NCI-H774 (cell line): ENCODE data around the gene CTNNA2.

Experiments
- DNase-seq: peaks from one replicate; lab custom pipeline; 2025; lab: John Stamatoyannopoulos, UW

Gene CTNNA2

GRCh38 chr2:79984476-79984875, 471.6 kb downstream of the CTNNA2 start:
- no peak for DNase-seq

DNA sequence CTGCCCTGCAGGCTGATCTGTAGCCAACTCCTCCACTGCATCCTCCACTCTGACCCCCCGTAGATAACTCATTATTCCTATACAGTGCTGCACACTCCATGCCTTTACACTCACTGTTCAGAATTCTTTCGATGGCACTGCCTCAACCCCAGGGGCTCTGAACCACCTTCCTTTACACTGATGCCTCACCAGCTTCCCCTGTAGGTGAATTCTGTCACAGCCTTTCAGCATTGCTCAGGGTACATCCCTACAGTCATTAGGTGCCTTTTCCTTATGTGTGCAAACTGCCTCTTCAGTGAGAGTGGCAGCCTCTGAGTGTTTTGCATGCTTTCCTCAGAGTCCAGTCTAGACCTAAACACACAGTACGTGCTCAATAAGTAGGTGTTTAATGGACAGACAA, 472.3 kb downstream of the CTNNA2 start:
- DNase-seq: no peak

DNA sequence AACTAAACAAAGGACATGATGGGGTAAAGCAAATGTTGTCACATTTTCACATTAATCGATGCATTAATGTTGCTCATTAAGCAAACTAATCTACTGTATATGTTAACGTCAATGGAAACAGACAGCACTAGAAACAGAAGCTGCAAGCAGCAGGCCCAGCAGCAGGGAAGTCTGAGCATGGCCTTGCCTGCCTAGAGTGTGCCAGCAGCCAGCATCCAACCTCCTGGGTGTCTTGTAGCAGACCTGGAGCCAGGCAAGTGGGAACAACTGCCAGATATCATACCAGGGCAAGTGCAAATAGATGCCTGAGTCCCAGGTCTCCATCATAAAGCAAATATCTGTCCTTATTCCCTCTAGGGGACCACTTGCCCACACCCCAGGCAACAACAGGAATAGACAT, 472.7 kb downstream of the CTNNA2 start:
- DNase-seq: no peak

- no peak for DNase-seq
Measured at GRCh38 chr2:79993144-79993543, 480.3 kb downstream of the CTNNA2 start.

- no peak for DNase-seq
Measured at GRCh38 chr2:79994161-79994560, 481.3 kb downstream of the CTNNA2 start.

- no peak for DNase-seq
Measured at GRCh38 chr2:79994965-79995364, 482.1 kb downstream of the CTNNA2 start.

DNA sequence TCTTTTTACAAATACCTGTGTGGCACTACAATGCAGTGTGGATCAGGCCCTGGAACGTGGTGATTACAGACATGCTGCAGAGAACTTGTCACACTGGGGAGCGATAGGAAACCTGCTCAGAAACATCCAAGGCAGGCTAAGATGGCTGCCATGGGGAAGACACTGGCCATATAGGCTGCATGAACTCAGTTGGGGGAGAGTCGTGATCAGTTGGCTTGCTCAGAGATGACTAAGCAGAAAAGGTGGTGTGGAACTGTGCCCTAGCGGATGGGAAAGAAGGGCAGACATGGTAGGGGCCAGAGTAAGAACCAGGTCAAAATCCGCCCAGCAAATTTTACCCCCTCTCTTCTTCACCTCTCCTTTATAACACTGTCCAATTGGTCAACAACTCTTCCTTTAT, 483.9 kb downstream of the CTNNA2 start:
- DNase-seq: no peak

GRCh38 chr2:80001701-80002101, 488.9 kb downstream of the CTNNA2 start:
- no peak for DNase-seq

DNA sequence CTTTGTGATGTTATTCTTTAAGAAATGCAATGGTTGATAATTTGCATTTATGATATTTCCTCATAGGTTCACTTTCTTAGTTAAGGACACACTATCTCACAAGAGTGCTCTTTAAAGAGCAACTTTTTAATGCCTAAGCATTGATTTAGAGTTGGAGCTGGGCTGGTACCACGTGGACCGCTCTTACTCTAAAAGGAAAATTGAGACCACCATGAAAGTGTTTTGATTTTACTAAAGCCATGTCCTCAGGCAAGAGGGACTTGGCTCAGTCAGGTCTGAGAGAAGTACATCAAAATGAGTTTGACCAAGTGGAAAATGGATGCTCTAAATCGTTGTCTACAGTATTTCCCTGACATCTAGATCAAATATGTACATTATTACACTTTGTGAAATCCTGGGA, 489.3 kb downstream of the CTNNA2 start:
- DNase-seq: no peak

DNA sequence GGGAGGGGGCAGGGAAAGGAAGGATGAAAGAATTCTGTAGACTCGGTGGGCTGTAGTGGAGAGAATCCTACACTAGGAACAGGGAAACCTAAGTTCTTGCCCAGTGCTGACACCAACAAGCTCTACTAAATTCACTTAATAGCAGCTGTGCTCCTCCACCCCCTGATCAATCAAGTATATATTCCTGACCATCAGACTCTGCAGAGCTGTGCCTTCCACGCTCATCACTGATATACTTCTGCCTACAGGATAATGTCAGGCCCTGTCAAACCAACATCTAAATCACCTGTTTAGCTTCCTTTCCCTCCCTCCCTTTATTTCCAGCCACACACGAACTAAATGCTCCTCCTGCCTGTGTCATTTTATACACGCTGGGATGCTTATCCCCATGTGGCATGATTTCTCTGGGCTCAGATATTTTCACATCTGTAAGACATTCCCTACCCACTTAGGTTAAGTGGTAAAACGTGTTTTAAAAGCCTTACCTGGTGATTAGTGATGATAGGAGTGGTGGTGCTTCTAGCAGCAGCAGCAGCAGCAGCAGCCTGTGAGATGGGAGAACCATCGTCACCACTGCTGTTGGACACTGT, 489.8 kb downstream of the CTNNA2 start:
- no peak for DNase-seq

- no peak for DNase-seq
Measured at GRCh38 chr2:80007777-80008503, 495.1 kb downstream of the CTNNA2 start.

GRCh38 chr2:80008596-80008995, 495.7 kb downstream of the CTNNA2 start:
- DNase-seq: no peak

- no peak for DNase-seq
Measured at GRCh38 chr2:80009211-80009610, 496.4 kb downstream of the CTNNA2 start.

DNA sequence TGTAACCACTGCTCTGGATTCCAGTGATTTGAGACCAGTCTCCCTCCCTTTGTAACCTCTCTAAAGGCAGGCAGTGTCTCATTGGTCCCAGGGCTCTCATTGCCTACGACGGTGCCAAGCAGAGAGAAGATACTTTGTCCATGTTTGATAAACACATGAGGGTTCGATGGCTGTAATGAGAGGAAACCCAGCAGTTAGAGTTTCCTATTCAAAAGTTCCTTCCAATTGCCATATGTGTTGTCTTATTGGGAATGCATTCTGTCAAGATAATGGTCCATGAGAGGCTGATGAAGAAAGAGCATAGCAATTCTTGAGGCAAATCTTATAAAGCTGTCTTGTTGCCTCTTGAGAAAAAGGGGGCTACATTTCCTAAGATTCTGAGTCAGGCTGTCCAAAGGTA, 499.2 kb downstream of the CTNNA2 start:
- DNase-seq: no peak

DNA sequence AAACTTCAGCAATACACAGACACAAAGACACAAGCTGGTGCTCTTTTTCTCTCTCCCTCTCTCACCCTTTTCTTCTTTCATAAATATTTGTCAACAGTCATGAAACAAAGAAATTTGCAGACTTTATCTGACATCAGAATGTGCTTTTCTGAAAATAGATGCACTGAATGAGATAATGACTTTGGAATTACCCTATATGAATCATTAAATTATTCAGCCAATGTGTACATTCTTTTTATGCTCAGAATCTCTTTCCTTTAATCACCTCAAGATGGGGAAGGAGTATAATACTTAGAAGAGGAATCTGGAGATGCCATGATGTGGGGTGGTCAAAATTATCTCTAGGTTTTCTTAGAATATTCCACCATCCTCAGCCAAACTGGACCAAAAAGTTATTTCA, 501.8 kb downstream of the CTNNA2 start:
- DNase-seq: no peak

GRCh38 chr2:80016171-80016570, 503.3 kb downstream of the CTNNA2 start:
- DNase-seq: no peak

DNA sequence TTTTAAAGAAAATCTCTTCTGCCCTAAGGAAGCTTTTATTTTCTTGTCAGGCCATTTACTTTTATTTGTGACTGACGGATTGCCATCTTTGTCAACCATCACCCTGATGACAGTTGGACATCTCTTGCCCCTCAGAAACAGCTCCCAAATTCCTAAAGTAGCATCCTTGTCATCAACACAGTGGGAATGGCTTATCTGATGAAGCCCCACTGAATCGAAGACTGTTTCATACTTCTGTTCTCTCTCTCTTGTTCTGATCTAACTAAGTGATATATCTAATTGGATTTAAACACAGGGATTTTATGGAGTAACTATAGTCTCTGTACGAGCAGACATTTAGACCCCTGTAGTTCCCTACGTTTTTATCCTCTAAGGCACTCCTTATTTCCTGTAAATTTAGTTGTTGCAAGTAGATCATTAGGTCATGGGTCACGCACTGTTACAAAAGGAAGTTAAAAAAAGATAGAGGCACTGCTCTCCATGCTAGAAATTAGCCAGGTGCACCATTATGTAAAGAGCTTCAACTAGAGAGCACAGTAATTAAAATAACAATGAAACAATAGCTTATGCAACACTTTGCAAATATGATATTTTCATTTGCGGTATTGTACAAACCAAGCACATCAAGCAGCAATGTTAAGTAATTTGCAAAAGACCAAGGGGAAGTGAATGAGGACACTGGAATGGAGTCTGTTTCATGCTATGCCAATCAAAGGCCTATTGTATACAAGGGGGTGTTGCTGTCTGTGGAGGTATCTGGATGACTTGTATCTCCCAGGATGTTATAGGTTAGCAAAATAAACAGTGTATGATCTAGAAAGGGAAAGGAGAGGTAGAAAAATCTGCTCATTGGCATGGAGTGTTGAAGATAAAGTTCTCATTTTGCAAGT, 507.0 kb downstream of the CTNNA2 start:
- DNase-seq: peak; percentile 69

- DNase-seq: no peak
Measured at GRCh38 chr2:80022018-80022417, 509.2 kb downstream of the CTNNA2 start.

DNA sequence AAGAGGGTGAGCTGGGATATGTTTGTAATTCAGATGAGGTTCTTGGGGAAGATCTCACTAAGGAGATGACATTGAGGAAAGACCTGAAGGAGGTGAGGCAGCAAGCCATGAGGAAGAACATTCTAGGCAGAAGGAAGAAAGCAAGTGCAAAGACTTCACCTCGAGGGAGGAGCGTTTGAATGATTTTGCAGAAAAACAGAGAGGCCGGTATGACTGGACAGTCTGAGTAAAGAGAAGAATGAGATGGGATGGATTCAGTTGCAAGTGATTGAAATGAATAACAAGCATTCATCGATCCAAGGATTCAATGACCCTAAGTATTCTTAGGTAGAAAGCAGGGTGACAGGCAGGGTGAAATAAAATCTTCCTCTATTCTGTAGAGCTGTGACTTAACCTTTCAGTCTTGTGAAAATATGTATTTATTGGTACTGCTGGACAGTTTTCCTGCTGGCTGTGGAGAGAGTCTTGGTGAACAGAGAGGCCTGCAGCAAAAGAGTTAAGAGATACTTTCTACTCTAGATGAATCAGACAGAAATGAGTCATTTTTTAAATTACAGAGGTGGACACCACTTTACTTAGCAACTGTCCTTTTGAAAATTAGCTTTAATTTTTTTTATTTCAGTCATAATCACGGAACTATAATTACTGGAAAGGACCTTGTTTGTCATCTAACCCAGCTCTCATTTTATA, 513.3 kb downstream of the CTNNA2 start:
- no peak for DNase-seq

GRCh38 chr2:80028051-80028450, 515.2 kb downstream of the CTNNA2 start:
- no peak for DNase-seq

DNA sequence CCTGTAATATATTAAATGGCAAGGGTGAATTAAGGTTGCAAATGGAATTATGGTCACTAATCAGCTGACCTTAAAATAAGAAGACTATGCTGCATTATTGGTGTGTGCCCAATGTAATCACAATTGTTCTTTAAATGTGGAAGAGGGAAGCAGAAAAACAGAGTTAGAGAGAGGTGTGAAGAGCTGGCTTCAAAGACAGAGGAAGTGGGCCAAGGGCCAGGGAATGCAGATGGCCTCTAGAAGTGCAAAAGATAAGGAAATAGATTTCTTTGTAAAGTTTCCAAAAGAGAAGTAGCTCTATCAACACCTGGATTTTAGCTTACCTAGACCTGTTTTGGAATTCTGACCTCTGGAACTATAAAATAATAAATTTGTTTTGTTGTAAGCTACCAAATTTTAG, 515.7 kb downstream of the CTNNA2 start:
- DNase-seq: no peak

- no peak for DNase-seq
Measured at GRCh38 chr2:80030135-80030534, 517.3 kb downstream of the CTNNA2 start.
